CD4-positive, CD25-positive, alpha-beta regulatory T cell (primary cell): Measurements from ENCODE around the gene TPCN2. TPM values are rescaled to one million over a fixed set of nuclear protein-coding genes. Genes with fewer than 3 reads are reported as not detected.
A peak's percentile ranks its signal among the peaks of the same experiment; 100 is the strongest.

Experiments
- ATAC-seq, 2 donors: fragments of 150-1000 bp; cut with Tn5 transposase; one replicate each; pipeline ENCODE4 v1.10.0; 2021; ENCODE audit warnings: low read depth in 2 of 2, moderate number of reproducible peaks in 2 of 2, moderate library complexity in 1 of 2
- DNase-seq, 3 donors: peaks; one replicate each; pipeline versions ENCODE4 v3.0.0 to v3.0.0-alpha.2; 2012 to 2022; ENCODE audit warnings: mixed read lengths in 1 of 3
- H3K27ac ChIP-seq: one replicate; pipeline ENCODE4 v1.7.0; 2013; ENCODE audit warnings: mild to moderate bottlenecking, low read length; ENCODE audit not compliant: insufficient read depth, poor library complexity, severe bottlenecking
- H3K27me3 ChIP-seq: one replicate; pipeline ENCODE4 v1.7.0; 2013; ENCODE audit warnings: low read length; ENCODE audit not compliant: control insufficient read depth, insufficient read depth
- H3K36me3 ChIP-seq: one replicate; pipeline ENCODE4 v1.7.0; 2013; ENCODE audit warnings: mild to moderate bottlenecking, low read length, moderate library complexity; ENCODE audit not compliant: control insufficient read depth, insufficient read depth
- H3K4me1 ChIP-seq: 2 replicates; pipeline ENCODE4 v1.7.0; 2013; ENCODE audit warnings: mild to moderate bottlenecking, low read length; ENCODE audit not compliant: insufficient read depth, control insufficient read depth, poor library complexity, severe bottlenecking
- H3K4me3 ChIP-seq: one replicate; pipeline ENCODE4 v1.7.0; 2013; ENCODE audit warnings: low read depth, mild to moderate bottlenecking, low read length, moderate library complexity
- H3K9me3 ChIP-seq, 2 experiments: 1 replicate in 1 of 2; 2 replicates in 1 of 2; pipeline ENCODE4 v1.7.0; 2013; ENCODE audit warnings: low read length in 2 of 2, mild to moderate bottlenecking in 1 of 2, moderate library complexity in 1 of 2; ENCODE audit not compliant: control insufficient read depth in 2 of 2
- H3K27ac Mint-ChIP-seq, 3 donors: one replicate each; pipeline ENCODE4 v1.8.0; 2020 to 2022; ENCODE audit warnings: mild to moderate bottlenecking in 3 of 3, mixed read lengths in 3 of 3, moderate library complexity in 2 of 3
- H3K27me3 Mint-ChIP-seq: one replicate; pipeline ENCODE4 v1.8.0; 2022; ENCODE audit warnings: mild to moderate bottlenecking, mixed read lengths
- H3K36me3 Mint-ChIP-seq: one replicate; pipeline ENCODE4 v1.8.0; 2020; ENCODE audit warnings: mixed read lengths
- H3K4me1 Mint-ChIP-seq, 4 donors: one replicate each; pipeline ENCODE4 v1.8.0; 2020 to 2022; ENCODE audit warnings: mixed read lengths in 4 of 4, mild to moderate bottlenecking in 1 of 4
- H3K4me3 Mint-ChIP-seq, 4 donors: one replicate each; pipeline ENCODE4 v1.8.0; 2020 to 2022; ENCODE audit warnings: mild to moderate bottlenecking in 4 of 4, mixed read lengths in 4 of 4, moderate library complexity in 3 of 4
- H3K9me3 Mint-ChIP-seq, 7 donors: one replicate each; pipeline ENCODE4 v1.8.0; 2020 to 2022; ENCODE audit warnings: mixed read lengths in 7 of 7, mild to moderate bottlenecking in 3 of 7, moderate library complexity in 2 of 7
- polyA plus RNA-seq, 4 donors: library from polyadenylated mRNA; unstranded; fragments of 300-500 nt; fragmentation: Illumina TruSeq; gene quantifications; one replicate each; pipeline ENCODE4 v1.2.3, GENCODE V29; 2021
- total RNA-seq: library from RNA; stranded (reverse); gene quantifications from one replicate; pipeline ENCODE4 v1.2.3, GENCODE V29; 2022

TPCN2 gene
- total and polyA plus RNA-seq, 5 donors from 2014 or later = 5.9 to 20.5 (median 6.6) TPM

GRCh38 chr11:69048031-69048693 is 570 bp upstream of the TPCN2 start:
- Histone ChIP-seq H3K27ac (peak overlapping the region; percentile 96), H3K36me3 (no peaks in the 10 kb centered on the region), H3K9me3 (no peaks in the 10 kb centered on the region), H3K27me3 (no peaks in the 10 kb centered on the region), H3K4me1 (peaks cover 29% of the 10 kb centered on the region), H3K4me3 (peak overlapping the region; percentile 61)
- Mint-ChIP-seq H3K27ac (peak overlapping the region; percentile 82 to 91 (median 90)), H3K4me3 (peak overlapping the region; percentile 83 to 93 (median 85)), H3K27me3 (peaks cover 19% of the 10 kb centered on the region), H3K4me1 (peaks cover 16 to 45% (median 24%) of the 10 kb centered on the region in 4 donors), H3K36me3 (no peaks in the 10 kb centered on the region), H3K9me3 (no peaks in the 10 kb centered on the region)
- DNase-seq (no peak), ATAC-seq (no peak)

GRCh38 chr11:69049490-69049867 is 747 bp downstream of the TPCN2 start:
- DNase-seq (peak in 2 of 3 donors; percentile 21 to 51), ATAC-seq (no peak)
- no peaks in the 10 kb centered on the region for H3K27me3 ChIP-seq

GRCh38 chr11:69050592-69051380 is 2.1 kb downstream of the TPCN2 start:
- no peak for ATAC-seq
- H3K4me1 ChIP-seq = peaks cover 29% of the 10 kb centered on the region

More at GRCh38 chr11:69049490-69049867, 747 bp downstream of the TPCN2 start:
- no peaks in the 10 kb centered on the region for H3K9me3 Mint-ChIP-seq
- Histone ChIP-seq H3K4me3 (peak overlapping the region; percentile 83), H3K4me1 (peaks cover 29% of the 10 kb centered on the region), H3K36me3 (peaks cover 4% of the 10 kb centered on the region), H3K9me3 (no peaks in the 10 kb centered on the region), H3K27ac (peak overlapping the region; percentile 96)
- H3K4me1 Mint-ChIP-seq = peaks cover 12 to 48% (median 21%) of the 10 kb centered on the region in 4 donors
- H3K27me3 Mint-ChIP-seq = peaks cover 8% of the 10 kb centered on the region
- peak overlapping the region; percentile 84 to 95 (median 88) for H3K4me3 Mint-ChIP-seq
- peak overlapping the region; percentile 92 to 95 (median 92) for H3K27ac Mint-ChIP-seq
- no peaks in the 10 kb centered on the region for H3K36me3 Mint-ChIP-seq

GRCh38 chr11:69051381-69052342 is 2.9 kb downstream of the TPCN2 start:
- Mint-ChIP-seq H3K36me3 (no peaks in the 10 kb centered on the region), H3K27me3 (no peaks in the 10 kb centered on the region), H3K4me3 (peak overlapping the region in 3 of 4 donors; percentile 59 to 88 (median 87)), H3K27ac (peak overlapping the region in 2 of 3 donors; percentile 86 to 95), H3K4me1 (peaks cover 12 to 56% (median 21%) of the 10 kb centered on the region in 4 donors), H3K9me3 (no peaks in the 10 kb centered on the region)
- Histone ChIP-seq H3K9me3 (no peaks in the 10 kb centered on the region), H3K27ac (peak overlapping the region; percentile 63), H3K4me3 (no peak overlapping the region), H3K36me3 (peaks cover 4% of the 10 kb centered on the region), H3K27me3 (no peaks in the 10 kb centered on the region), H3K4me1 (peaks cover 29% of the 10 kb centered on the region)
- no peak for DNase-seq
- ATAC-seq = no peak

More at GRCh38 chr11:69050592-69051380, 2.1 kb downstream of the TPCN2 start:
- no peaks in the 10 kb centered on the region for H3K27me3 ChIP-seq
- no peaks in the 10 kb centered on the region for H3K9me3 ChIP-seq
- peaks cover 4% of the 10 kb centered on the region for H3K36me3 ChIP-seq
- H3K4me3 ChIP-seq = no peak overlapping the region
- Mint-ChIP-seq H3K9me3 (no peaks in the 10 kb centered on the region), H3K4me3 (peak overlapping the region; percentile 84 to 95 (median 88)), H3K27me3 (no peaks in the 10 kb centered on the region), H3K27ac (peak overlapping the region in 2 of 3 donors; percentile 92 to 95), H3K36me3 (no peaks in the 10 kb centered on the region), H3K4me1 (peaks cover 12 to 51% (median 21%) of the 10 kb centered on the region in 4 donors)
- DNase-seq = no peak
- H3K27ac ChIP-seq = peak overlapping the region; percentile 96

GRCh38 chr11:69052343-69053168 is 3.8 kb downstream of the TPCN2 start:
- Histone ChIP-seq H3K27ac (no peak overlapping the region), H3K4me1 (peaks cover 29% of the 10 kb centered on the region), H3K9me3 (no peaks in the 10 kb centered on the region), H3K4me3 (no peak overlapping the region), H3K36me3 (peaks cover 4% of the 10 kb centered on the region), H3K27me3 (no peaks in the 10 kb centered on the region)
- peaks cover 7 to 55% (median 20%) of the 10 kb centered on the region in 4 donors for H3K4me1 Mint-ChIP-seq
- no peaks in the 10 kb centered on the region for H3K27me3 Mint-ChIP-seq
- H3K4me3 Mint-ChIP-seq = peak overlapping the region in 2 of 4 donors; percentile 48 to 87
- DNase-seq (no peak), ATAC-seq (no peak)
- H3K27ac Mint-ChIP-seq = no peak overlapping the region
- H3K36me3 Mint-ChIP-seq = no peaks in the 10 kb centered on the region
- H3K9me3 Mint-ChIP-seq = no peaks in the 10 kb centered on the region

GRCh38 chr11:69053169-69053477 is 4.4 kb downstream of the TPCN2 start:
- Mint-ChIP-seq H3K4me3 (no peak overlapping the region), H3K27ac (no peak overlapping the region), H3K36me3 (no peaks in the 10 kb centered on the region), H3K4me1 (peaks cover 7 to 50% (median 16%) of the 10 kb centered on the region in 4 donors), H3K9me3 (no peaks in the 10 kb centered on the region), H3K27me3 (no peaks in the 10 kb centered on the region)
- Histone ChIP-seq H3K4me1 (peaks cover 26% of the 10 kb centered on the region), H3K4me3 (no peak overlapping the region), H3K36me3 (peaks cover 4% of the 10 kb centered on the region), H3K9me3 (no peaks in the 10 kb centered on the region), H3K27me3 (no peaks in the 10 kb centered on the region), H3K27ac (no peak overlapping the region)
- no peak for ATAC-seq
- no peak for DNase-seq
